HL-60 (cell line): ENCODE measurements around the gene BUB3.

Source experiments
- POLR2AphosphoS5 ChIP-seq: IDR thresholded peaks from 2 replicates; pipeline ENCODE4 v1.6.1; 2012; ENCODE audit warnings: low read depth
- REST ChIP-seq: IDR thresholded peaks from 2 replicates; pipeline ENCODE4 v1.6.1; 2012; ENCODE audit warnings: low read depth; ENCODE audit not compliant: insufficient replicate concordance
- TF ChIP-seq, protein P1 (sequence below): IDR thresholded peaks from one replicate; pipeline ENCODE4 v1.5.1; 2011; ENCODE audit warnings: low read length, control low read depth, inconsistent platforms; ENCODE audit not compliant: insufficient read depth

- TF ChIP-seq, protein P1, sequence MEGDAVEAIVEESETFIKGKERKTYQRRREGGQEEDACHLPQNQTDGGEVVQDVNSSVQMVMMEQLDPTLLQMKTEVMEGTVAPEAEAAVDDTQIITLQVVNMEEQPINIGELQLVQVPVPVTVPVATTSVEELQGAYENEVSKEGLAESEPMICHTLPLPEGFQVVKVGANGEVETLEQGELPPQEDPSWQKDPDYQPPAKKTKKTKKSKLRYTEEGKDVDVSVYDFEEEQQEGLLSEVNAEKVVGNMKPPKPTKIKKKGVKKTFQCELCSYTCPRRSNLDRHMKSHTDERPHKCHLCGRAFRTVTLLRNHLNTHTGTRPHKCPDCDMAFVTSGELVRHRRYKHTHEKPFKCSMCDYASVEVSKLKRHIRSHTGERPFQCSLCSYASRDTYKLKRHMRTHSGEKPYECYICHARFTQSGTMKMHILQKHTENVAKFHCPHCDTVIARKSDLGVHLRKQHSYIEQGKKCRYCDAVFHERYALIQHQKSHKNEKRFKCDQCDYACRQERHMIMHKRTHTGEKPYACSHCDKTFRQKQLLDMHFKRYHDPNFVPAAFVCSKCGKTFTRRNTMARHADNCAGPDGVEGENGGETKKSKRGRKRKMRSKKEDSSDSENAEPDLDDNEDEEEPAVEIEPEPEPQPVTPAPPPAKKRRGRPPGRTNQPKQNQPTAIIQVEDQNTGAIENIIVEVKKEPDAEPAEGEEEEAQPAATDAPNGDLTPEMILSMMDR = no peak
- TF ChIP-seq REST (no peak), POLR2AphosphoS5 (no peak)
Observed at GRCh38 chr10:123146894-123147634, 7.1 kb upstream of the BUB3 start.
